GM10248 (cell line): ENCODE results near the gene SRSF4.

Source experiments
- CTCF ChIA-PET: fragments of 300-600 bp; sonication (Branson Sonifier 250); formaldehyde crosslinking; extraction: SDS; loops from one replicate; lab custom pipeline; 2021; ENCODE audit warnings: antibody characterized with exemption; lab: Yijun Ruan, JAX
- POLR2A ChIA-PET: fragments of 350-650 bp; sonication (Branson Sonifier 250); formaldehyde crosslinking; extraction: SDS; loops from one replicate; lab custom pipeline; 2020; ENCODE audit warnings: antibody characterized with exemption; lab: Yijun Ruan, JAX
- DNase-seq: peaks from one replicate; pipeline ENCODE4 v3.0.0; 2012; ENCODE audit errors: extremely low spot score
- TF ChIP-seq, protein P1 (sequence below): IDR thresholded peaks from 2 replicates; pipeline ENCODE4 v1.5.1; 2012; ENCODE audit warnings: mild to moderate bottlenecking, low read depth; ENCODE audit errors: extremely low read depth, missing control alignments, control extremely low read depth

The SRSF4 gene

DNA sequence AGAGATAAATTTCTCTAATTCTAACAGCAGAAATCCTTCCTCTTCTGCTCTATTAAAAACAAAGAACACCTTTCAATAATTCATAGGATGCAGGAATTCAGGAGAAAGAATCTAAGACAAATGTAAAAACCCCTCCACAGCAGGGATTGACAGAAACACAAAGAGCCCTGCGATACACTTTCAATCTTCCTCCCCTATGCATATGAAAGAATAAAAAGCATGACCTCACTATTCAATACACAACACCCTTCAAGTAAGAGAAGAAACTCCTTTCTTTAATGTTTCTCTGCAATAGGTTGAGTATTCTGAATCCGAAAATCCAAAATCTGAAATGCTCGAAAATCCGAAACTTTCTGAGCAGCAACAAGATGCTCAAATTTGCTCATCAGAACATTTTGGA, 17.1 kb downstream of the SRSF4 start:
- POLR2A ChIA-PET: no interaction called here
- no peak for DNase-seq
- CTCF ChIA-PET: interaction anchor here (2.0 kb wide), 1 partner anchor 38 kb away, joined by 4 read pairs; no protein-coding TSS in a partner anchor
- TF ChIP-seq, protein P1, sequence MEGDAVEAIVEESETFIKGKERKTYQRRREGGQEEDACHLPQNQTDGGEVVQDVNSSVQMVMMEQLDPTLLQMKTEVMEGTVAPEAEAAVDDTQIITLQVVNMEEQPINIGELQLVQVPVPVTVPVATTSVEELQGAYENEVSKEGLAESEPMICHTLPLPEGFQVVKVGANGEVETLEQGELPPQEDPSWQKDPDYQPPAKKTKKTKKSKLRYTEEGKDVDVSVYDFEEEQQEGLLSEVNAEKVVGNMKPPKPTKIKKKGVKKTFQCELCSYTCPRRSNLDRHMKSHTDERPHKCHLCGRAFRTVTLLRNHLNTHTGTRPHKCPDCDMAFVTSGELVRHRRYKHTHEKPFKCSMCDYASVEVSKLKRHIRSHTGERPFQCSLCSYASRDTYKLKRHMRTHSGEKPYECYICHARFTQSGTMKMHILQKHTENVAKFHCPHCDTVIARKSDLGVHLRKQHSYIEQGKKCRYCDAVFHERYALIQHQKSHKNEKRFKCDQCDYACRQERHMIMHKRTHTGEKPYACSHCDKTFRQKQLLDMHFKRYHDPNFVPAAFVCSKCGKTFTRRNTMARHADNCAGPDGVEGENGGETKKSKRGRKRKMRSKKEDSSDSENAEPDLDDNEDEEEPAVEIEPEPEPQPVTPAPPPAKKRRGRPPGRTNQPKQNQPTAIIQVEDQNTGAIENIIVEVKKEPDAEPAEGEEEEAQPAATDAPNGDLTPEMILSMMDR: no peak

DNA sequence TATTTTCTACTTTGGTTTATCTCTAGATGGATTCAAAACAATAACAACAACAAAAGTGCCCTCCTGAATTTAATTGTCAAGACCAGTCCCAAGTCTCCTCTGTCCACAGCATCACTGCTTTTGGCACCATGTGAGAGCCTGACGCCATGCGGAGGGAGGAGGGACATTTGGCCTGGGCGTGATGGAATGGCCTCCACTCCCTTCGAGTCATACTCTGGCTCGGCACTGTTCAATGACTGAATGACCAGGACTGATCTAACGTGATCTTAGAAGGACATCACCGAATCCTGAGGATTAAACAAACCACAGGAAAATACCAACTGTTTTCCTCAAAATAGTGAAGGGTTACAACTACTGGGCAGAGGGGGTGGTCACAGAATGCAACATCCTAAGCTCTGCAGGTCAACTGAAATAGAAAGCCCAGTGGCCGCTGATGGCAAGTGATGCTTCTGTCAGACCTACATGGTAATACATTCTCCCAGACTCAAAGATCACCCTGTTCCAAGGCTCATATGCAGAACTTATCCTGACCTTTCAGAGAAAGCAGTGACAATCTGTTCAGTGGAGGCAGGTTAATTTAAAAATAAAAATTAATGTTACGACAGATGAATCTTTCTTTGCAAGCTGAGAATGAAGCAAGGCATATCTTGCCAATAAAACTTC, 19.1 kb downstream of the SRSF4 start:
- CTCF ChIA-PET: interaction anchor here (1.2 to 2.6 kb wide), 2 partner anchors 8 to 19 kb away, joined by 3 to 9 read pairs; partner anchors contain the start of gene SRSF4
- DNase-seq: no peak
- TF ChIP-seq, protein P1: no peak
- POLR2A ChIA-PET: interaction anchor here (0.6 kb wide), 1 partner anchor 66 kb away, joined by 3 read pairs; no protein-coding TSS in a partner anchor

DNA sequence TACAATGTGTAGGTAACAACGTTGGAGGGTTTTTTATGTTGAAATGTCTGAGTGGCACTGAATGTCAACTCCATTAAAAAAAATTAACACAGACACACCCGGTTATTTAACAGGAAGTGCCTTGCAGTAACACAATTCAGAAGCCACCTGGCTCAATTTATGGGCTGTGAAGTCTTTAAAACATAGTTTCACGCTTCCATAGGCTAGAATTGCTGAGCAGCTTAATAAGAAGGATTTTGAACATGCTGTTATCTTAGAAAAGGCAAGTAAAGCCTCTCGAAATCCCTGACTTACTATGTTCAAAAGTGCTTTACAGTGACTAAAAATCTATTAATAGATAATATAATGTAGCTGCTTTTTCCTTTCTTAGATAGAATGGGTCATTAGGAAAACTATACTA, 19.7 kb downstream of the SRSF4 start:
- ChIA-PET POLR2A (no interaction called here), CTCF (interaction anchor here (2.6 kb wide), 1 partner anchor 9 kb away, joined by 9 read pairs; no protein-coding TSS in a partner anchor)
- TF ChIP-seq, protein P1: no peak
- DNase-seq: no peak

GRCh38 chr1:29159773-29160172, 21.9 kb downstream of the SRSF4 start:
- DNase-seq: no peak
- TF ChIP-seq, protein P1: no peak
- ChIA-PET CTCF (no interaction called here), POLR2A (no interaction called here)

DNA sequence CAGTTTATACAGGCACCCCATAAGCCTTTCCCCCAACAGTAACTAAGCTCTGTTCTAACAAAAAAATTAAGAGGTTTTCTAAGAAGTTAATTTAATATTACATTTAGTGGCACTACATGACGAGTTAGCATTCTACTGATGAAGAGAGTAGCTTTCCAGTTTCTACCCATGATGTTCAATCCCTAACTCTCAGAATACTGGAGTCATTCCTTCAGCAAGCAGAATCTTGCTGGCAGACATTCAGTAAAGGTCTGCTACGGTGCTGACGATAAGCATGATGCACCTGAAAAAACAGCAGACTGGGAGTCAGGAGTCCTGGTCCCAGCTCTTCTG, 24.5 kb downstream of the SRSF4 start:
- ChIA-PET POLR2A (interaction anchor here (0.5 kb wide), 1 partner anchor 651 kb away, joined by 3 read pairs; the partner anchor contains the start of gene RCC1), CTCF (interaction anchor here (1.9 to 2.1 kb wide), 2 partner anchors 24 to 45 kb away, joined by 7 to 8 read pairs; partner anchors contain the start of gene SRSF4)
- no peak for DNase-seq
- TF ChIP-seq, protein P1: no peak

DNA sequence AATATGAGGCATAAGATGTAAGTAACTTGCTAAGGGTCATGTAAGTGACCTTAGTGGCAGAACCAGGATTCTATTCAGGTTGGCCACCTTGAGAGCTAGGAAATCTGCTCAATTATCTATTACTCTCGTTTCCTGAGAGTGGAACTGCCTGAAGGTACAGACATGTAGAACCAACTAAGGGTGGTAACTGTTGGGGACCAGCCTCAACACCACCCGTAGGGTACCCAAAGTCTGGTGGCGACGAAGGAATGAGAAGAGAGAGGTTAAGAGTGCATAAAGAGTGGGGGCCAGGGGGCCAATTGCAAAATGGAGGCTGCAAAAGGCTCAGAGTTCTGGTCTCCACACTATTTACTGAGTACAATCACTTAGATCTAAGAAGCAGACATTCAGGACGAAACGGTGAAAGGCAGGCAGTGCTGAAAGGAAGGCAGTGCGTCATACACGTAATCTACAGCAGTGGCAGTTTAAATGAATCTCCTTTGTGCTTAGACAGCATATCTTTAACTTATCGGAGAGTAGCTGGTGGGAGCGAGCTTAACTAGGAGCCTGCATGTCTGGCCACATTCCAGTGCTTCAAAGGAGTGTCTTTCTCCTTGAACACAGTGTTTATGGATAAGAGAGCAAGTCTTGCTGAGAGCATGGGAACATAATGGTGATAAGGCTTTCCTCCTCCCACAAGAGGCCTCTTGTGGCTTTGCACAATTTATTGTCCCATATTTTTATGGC, 25.0 kb downstream of the SRSF4 start:
- no peak for DNase-seq
- TF ChIP-seq, protein P1: no peak
- ChIA-PET CTCF (interaction anchor here (0.9 to 2.1 kb wide), 3 partner anchors 10 to 45 kb away, joined by 3 to 8 read pairs (median 7); partner anchors contain the start of gene SRSF4), POLR2A (interaction anchor here (0.7 kb wide), 1 partner anchor 75 kb away, joined by 3 read pairs; no protein-coding TSS in a partner anchor)
